Right hindlimb (tissue), 1 donor: ENCODE measurements around the gene KDM1B.

Experiments used
- DNase-seq: peaks from one replicate; pipeline ENCODE4 v3.0.0-alpha.2; 2018

KDM1B gene

DNA sequence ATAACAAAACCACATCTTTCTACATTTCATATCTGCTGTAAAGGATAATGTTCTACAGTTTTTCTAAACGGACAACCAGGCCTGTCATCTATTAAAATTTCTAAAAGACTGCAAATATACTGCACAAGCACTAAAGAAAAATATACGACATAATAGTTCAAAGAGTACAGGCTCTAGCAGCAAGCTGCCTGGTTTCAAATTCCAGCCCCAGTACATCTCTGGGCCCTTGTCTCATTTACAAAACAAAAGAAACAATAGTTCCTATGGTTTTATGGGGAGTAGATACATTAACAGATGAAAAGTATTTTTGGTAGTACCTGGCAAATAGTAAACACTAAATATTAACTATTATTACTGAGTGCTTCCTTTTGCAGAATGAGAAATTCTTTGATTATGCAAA is 85.0 kb downstream of the KDM1B start:
- DNase-seq = no peak

DNA sequence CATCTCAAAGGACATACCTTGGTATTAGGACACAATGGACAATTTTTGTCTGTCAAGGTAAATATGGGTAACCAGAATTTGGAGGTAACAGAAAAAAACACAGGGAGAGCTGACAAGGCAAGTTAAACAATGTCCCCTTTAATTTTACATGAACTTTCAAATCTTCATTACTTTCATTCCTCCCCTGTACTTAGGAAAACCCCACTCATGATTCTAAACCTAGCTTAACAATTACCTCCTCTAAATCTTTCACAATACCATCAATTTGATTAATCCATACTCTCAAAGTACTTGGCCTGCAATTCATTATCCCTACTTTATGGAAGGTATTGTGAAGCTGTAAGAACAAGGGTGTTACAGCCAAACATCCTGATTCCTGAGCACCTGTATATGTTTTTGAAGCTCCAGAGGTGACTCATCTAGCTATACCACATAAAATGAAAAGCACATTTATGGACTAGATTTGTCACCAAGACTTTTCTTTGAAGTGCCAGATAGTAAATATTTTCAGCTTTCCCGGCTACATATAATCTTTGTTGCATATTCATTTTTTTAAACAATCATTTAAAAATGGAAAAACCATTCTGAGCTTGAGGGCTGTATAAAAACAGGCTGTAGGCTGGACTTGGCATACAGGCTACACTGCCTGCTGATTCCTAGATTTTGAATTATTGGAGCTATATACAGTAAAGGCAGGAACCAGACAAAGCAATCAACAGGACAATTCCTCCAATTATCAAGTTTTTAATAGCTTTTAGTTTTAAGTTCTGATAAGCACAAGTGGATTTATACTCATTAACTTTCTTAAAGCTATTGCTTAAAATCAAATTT is 86.2 kb downstream of the KDM1B start:
- no peak for DNase-seq

DNA sequence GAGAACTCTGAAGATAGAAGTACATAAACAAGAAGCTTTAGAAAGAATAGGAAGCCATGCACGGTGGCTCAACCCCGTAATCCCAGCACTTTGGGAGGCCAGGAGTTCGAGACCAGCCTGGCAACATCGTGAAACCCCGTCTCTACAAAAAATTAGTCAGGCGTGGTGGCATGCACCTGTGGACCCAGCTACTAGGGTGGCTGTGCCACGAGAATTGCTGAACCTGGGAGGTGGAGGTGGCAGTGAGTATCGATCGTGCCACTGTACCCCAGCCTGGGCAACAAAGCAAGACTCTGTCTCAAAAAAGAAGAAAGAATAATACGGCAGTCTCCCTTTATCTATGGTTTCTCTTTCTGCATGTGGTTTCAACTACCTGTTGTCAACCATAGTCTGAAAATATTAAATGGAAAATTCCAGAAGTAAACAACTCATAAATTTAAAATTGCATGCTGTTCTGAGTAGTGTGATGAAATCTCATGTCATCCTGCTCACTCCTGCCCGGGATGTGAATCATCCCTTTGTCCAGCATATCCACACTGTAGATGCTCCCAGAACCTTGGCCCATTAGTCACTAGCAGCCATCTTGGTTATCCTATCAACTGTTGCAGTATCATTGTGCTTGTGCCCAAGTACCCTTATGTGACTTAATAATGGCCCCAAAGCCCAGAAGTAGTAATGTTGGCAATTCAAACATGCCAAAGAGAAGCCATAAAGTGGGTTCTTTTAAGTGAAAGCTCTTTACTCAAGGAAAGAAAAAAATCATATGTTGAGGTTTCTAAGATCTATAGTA is 87.0 kb downstream of the KDM1B start:
- no peak for DNase-seq

DNA sequence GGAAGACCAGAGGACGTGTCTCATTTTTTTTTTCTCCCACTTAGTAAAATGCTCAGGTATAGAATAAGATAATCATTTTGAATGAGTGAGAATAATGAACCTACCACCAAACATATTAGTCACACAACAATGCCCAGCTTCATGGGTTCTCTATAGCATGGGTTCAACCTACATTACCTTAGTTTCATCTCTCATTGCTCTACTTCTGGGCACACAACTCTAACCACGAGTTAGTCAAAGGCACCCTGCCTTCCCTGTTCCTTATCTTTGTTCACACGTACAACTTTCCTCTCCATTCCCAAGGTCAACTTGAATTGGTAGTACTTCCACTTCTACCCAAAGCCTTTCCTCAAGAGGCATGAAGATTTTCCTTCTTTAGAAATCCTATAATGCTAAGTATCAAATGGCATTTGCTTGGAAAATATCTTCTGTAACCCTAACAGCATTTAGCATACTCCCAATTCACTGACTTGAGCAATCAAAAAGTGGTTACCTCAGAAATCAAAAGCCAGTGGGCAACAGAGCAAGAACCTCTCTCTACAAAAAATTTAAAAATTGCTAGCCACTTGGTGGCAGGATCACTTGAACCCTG is 88.2 kb downstream of the KDM1B start:
- no peak for DNase-seq

DNA sequence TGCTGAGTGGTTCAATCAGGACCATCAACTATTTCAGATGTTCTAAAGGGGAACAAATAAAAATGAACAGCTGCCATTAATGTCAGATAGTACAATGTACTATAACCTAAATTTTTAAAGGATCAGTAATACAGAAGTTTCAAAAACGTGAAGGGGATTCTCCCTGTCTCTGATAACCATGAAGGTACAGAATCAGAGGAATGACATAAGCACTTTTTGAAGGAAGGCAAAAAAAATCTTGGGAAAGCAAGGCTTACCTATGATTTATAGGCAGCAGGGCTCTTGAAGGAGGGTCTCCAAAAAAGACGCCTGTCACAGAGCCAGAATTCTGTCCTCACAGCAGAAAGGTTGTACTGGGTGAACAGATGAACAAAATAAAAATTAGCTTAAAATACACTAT is 89.0 kb downstream of the KDM1B start:
- DNase-seq = no peak

DNA sequence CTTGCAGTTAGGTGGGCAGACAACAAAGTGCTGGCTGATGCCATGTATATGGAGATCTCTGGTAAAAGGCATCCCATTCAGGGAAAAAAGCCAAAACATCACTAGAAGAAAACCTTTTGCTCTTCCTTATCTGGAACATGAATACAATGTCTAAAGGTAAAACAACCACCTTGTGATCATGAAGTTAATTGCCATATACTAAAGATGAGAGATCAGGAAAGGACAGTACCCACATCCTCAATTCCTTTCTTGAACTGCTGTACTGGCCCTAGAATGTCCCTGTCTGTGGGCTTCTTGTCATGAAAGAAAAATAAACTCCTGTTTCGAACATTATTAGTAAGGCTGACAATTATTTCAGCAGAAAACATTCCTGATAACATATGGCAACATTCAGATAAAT is 89.9 kb downstream of the KDM1B start:
- DNase-seq = no peak

DNA sequence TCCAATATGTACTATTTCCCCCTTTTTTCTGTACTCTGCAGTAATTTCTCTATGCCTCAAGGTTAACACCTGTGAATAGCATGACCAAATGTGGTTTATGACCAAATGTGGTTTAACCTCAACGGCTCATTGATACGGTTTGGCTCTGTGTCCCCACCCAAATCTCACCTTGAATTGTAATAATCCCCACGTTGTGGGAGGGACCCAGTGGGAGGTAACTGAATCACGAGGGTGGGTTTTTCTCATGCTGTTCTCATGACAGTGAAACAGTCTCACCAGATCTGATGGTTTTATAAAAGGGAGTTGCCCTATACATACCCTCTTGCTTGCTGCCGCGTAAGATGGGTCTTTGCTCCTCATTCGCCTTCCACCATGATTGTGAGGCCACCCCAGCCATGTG is 90.4 kb downstream of the KDM1B start:
- no peak for DNase-seq

DNA sequence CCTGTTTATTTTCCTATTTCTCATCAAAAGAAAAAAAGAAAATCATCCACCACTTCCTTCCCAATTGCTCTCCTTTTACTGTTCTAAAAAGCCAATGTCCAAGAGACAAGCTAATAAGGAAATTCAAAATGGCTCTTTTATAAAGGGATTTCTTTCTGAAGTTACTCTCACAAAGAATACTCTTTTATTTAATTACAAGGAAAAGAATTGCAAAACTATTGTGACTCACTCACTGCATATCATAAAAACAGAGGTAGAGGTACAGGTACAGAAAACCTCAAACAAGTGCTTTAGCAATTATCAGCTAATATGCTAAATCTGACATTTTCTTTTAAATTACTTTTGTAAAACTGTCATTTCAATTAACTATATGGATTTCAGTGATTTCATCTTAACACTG is 91.0 kb downstream of the KDM1B start:
- DNase-seq = no peak

DNA sequence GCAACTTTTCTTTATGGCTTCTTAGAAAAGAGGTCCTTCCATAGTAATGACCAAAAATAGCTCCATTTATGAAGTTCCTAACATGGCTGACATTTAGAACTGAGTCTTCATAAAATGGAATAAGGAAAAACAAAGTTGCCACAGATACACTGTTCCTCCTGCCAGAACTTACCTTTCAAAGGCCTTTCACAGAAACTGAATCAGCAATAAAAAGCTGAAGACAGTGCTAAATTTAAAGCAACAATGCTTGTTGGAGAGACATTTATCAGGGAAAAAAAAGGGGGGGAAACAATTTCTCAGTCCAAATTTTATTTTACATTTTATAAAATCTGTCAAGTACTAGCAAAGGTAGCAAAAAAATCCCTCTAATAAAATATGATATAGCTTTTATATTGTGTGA is 91.8 kb downstream of the KDM1B start:
- no peak for DNase-seq

DNA sequence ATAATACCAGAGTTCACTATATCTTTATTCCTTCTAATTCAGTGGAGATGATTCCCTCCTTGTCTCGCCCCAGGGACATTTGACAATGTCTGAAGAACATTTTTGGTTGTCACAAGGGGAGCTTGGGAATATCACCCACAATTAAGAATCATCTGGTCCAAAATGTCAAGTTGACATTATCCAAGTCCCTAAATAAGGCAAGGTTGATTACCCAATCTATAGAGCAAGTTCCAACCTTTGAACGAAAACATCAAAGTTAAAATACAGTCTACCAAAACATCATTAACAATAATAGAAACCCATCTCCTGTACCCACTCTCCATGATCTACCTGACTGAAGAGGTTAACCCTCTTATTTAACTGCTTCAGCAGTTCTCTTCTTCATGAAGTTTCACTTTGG is 93.5 kb downstream of the KDM1B start:
- DNase-seq = no peak

DNA sequence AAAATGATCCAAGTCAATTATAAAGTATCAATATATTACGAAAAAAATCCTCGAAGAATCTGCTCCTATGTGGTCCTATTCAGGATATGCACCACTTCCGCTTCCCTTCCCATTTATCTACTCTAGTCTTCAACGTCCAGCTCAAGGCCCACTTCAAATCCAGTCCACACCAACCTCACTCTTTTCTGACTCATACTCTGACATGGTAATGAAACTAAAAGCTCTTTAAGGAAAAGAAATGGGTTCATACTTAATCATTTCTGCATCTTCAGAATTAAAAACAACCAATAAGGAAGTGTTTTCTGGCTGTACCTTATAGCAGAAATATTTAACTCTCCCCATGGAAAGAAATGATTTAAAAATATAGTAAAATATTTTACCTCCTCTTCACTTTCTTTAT is 94.0 kb downstream of the KDM1B start:
- no peak for DNase-seq

DNA sequence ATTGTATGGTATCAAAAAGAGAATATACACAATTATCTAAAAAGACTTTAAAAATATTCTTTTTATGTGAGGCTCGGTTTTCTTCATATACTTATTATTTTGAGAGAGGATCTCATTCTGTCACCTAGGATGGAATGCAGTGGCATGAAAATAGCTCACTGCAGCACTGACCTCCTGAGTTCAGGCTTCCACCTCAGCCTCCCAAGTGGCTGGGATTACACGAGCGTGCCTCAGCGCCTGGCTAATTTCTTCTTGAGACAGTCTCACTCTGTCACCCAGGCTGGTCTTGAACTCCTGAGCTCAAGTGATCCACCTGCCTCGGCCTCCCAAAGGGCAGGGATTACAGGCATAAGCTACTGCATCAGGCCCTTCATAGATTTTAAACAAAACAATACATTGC is 98.4 kb downstream of the KDM1B start:
- DNase-seq = no peak

DNA sequence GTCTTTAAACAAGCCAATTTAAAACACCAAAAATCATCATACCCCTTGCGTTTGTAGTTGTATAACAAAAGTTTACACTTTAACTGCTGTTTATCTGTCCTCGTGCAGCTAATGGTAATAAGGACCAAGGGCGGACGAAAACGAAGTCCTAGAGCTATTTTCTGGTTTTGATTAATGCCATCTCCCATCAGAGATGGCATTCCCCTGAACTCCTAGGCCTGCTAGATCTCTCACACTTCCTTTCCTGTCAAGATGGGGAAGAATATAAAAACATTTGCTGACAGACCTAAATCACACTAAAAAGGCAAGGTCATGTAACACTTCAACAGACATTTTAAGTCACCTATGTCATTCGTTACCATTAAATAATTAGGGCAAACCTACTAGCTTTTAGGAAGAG is 99.6 kb downstream of the KDM1B start:
- DNase-seq = no peak

DNA sequence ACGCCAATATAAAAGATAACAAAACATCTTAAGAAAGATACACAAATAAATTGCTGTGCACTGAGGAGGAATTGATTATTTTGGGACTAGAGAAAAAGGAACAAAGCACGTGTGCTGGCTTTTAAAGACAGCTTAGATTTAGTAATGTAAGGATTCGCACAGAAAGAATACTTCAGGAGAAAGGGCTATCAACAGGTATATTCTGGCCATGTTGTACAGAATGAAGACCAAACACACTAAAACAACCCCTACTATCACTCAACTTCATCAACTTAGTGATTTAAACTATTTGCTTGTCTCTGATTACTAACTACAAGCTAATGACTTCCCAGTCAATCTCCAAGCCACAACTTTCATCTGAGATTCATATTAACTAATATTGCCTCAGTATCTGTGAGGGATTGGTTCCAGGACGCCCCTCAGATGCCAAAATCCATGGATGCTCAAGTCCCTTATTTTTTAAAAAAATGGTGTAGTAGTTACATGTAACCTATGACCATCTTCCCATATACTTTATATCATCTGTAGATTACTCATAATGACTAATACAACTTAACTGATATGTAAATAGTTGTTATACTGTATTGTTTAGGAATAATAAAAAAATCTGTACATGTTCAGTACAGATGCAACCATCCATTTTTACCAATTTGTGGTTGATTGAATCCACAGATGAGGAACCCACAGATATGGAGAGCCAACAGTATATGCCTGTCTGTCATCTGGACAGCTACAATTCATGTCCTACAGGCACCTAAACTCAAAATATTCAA is 104.6 kb downstream of the KDM1B start:
- no peak for DNase-seq

DNA sequence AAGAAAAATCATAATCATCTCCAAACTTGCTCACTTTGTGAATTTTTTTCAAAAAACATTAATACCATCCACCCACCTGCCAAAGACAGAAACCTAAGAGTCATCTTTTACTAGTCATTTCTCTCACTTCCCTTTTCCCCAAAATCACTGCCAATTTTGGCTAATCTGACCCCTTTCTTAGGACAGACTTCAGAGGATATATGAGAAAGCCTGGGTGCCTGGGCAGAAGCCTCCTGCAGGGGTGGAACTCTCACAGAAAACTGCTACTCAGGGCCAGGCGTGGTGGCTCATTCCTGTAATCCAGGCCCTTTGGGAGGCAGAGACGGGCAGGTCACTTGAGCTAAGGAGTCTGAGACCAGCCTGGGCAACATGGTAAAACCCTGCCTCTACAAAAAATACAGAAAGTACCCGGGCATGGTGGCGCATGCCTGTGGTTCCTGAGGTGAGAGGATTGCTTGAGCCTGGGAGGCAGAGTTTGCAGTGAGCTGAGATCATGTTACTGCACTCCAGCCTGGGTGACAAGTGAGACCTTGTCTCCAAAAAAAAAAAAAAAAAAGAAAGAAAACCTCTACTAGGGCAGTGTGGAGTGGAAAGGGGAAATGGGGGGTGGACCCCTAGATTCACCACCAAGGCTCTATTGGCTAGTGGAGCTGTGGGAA is 105.4 kb downstream of the KDM1B start:
- DNase-seq = peak; percentile 27

DNA sequence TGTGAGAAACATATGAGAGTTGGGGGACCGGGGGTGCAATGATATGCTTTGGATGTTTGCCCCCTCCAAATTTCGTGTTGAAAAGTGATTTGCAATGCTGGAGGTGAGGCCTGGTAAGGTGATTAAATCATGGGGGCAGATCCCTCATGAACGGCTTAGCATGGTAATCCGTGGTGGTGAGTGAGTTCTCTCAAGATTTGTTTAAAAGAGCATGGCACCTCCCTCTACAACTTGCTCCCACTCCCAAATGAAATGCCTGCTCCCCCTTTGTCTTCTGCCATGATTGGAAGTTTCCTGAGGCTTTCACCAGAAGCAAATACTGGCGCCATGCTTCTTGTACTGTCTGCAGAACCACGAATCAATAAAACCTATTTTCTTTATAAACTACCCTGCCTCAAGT is 106.7 kb downstream of the KDM1B start:
- no peak for DNase-seq

DNA sequence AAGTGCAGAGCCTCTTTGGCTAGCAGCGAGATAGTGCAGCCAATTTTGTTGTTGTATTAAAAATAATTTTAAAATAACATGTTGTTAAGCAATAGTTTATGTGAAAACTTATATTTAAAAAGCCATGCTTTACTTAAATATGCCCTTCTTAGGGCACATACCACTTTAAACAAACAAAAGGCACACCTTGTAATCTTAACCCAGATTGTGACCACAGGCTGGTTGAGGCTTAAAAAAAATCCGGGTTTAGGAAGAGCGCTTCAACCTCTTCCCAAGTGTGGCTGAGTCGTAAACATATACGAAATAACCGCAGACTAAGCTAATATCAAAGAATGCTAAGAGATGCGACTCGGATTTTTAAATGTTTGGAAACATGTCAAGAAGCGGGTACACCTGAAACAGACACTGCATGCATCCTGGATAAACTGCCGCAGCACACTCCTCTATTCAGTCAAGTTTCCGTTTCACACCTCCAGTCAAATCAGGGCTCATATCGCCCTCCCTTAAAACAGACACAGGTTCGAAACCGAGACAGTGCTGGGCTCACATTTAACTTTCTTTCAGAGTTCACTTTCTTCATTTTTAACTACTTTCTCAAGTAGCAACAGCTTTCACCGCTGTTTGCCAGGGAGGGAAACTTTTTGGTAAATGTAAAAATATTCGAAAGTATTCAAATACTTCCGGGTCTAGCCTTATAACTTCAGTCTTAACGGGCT is 107.6 kb downstream of the KDM1B start:
- DNase-seq = no peak

DNA sequence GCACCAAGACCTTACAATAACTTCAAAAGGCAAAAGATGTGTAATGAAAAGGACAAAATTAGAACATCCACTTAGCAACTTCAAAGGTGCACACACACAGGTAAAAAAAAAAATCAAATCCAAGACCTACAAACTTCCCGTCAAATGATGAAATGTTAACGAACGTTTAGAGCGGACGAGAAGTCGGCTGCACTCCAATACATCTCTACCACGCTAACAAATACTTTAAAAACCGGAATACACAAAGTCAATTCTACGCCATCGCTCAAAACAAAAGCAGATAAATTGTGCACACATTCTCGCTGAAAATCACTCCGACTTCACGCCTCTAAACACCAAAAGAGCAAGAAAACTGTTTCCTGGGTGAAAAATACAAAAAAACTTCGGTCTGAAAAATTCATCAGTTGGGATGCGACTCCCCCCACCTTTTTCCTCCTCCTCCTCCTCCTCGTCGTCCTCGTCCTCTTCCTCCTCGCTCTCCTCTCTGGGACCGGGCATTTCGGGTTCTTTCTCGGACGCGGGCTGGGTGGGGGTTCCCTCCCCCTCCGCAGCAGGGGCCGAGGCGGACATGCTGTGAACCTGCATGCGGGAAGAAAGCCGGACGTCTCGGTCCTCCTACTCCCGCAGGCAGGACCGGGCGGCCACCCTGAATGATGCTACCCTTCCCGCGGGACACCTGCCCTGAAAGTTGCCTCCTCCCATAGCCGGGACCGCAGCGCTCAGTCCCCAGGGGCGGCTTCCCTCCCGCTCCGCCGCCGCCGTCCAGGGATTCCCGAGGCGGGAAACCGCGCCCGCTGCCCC is 108.4 kb downstream of the KDM1B start:
- DNase-seq = no peak

DNA sequence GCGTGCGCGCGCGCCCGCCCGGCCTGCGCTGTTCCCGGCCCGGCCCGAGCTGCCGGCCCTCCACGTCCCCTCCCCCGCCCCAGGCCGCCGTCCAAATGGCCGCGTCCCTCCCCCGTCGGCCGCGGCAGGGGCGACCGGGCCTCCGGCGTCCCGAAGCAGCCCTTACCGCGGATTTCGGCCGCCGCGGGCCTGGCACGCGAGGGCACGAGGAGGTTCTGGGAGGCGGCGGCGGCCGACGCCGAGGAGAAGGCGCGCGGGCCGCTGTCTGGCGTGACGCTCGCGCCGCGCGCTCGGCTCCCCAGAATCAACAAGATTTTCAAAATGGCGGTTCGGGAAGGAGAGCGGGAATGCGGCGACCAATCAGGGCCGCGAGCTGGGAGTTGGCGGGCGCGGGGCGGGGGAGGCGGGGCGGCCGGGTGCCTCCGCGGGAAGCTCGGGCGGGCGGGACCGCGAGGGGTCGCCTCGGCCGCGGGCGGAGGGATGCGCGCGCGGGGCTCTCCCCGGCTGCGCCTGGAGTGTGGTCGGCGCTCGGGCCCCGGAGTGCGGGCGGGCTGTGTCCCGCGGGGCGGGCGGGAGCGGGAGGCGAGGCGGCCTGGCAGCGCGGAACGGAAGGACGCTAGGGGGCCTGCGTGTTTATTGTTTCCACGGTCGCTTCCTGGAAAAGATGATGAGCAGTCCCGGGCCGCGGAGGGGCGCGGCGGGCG is 109.1 kb downstream of the KDM1B start, which contains the start of gene DEK:
DEK (minus strand) TSS at position 312 of the 704 bp plus-strand sequence. CDS start 543 bp downstream, outside the sequence.
- DNase-seq = peak; percentile 95

DNA sequence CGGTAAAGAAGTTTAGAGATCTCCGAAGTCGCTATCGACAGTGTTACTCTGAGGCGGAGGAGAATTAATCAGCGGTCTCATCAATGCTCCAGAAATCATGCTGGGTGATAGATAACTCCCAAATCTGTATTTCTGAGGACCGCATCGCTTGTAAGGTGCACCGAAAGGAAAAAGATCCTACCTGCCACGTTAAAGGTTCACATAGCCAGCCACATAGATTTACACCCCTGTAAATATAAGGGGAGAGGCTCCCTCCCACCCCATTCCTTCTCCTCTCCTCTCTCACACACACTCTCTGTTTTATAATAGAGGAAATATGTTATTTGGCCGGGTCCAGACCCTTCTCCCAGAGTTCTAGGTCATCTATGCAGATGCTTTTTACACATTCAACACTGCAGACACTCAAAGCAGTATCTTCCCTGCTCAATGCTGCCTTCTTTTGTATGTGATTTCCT is 109.7 kb downstream of the KDM1B start:
- no peak for DNase-seq
